ENCODE results near the gene PRLHR. TPM values are rescaled to one million over a fixed set of nuclear protein-coding genes. Genes with fewer than 3 reads are reported as not detected.

PRLHR gene
- total RNA-seq, 4 donors from 2014 or later: not detected

DNA sequence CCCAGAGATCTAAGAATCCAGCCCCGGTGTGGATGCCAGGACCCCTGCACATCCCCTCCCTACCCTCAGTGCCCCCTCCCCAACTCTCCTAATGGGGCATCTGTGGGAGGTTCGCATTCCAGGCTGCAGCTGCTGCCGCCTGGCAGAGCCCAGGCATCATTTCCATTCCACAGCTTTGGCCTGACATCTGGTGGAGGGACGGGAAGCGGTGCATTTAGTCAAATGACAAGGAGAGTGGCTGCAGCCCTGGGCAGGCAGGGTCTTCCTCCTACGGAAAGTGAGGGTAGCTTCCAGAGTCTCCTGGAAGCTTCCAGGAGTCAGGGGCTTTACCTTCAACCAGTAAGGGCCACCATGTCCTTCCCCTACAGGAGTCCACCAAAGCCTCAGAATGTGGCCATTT, 30.8 kb downstream of the PRLHR start:
- in situ Hi-C loops (cut with MboI; ENCODE audit: low sequenced_read_pairs in 4 of 4): loop anchor here (5.0 to 25.0 kb wide), 4 partner anchors 158 to 248 kb away; no protein-coding TSS in a partner anchor
- Histone ChIP-seq H3K4me1 (peaks cover 0 to 11% of the 10 kb centered on the region in 2 donors), H3K36me3 (no peaks in the 10 kb centered on the region), H3K9me3 (peaks cover 0 to 7% (median 0%) of the 10 kb centered on the region in 3 donors), H3K27me3 (no peaks in the 10 kb centered on the region), H3K4me3 (no peak overlapping the region), H3K27ac (no peak overlapping the region)
- intact Hi-C loops (cut with DNase I; ENCODE audit: low total_unique reads): no loop called here
- DNase-seq (no peak), ATAC-seq (no peak)
- no peak for TF ChIP-seq CTCF (IDR thresholded peaks at IDR 0.05 in 4 of 5, conservative IDR thresholded peaks at IDR 0.05 in 1 of 5)
- no peak for TF ChIP-seq POLR2A (IDR thresholded peaks at IDR 0.05)

GRCh38 chr10:118564114-118564513, 31.3 kb downstream of the PRLHR start:
- ATAC-seq (no peak), DNase-seq (no peak)
- H3K4me3 ChIP-seq: no peak overlapping the region
- H3K27ac ChIP-seq: no peak overlapping the region
- H3K4me1 ChIP-seq: peaks cover 0 to 9% of the 10 kb centered on the region in 2 donors
- H3K9me3 ChIP-seq: peaks cover 0 to 7% (median 0%) of the 10 kb centered on the region in 3 donors
- TF ChIP-seq CTCF (IDR thresholded peaks at IDR 0.05 in 4 of 5, conservative IDR thresholded peaks at IDR 0.05 in 1 of 5) (no peak), POLR2A (IDR thresholded peaks at IDR 0.05) (no peak)
- H3K27me3 ChIP-seq: no peaks in the 10 kb centered on the region
- no peaks in the 10 kb centered on the region for H3K36me3 ChIP-seq
- in situ Hi-C loops (cut with MboI; ENCODE audit: low sequenced_read_pairs in 4 of 4): loop anchor here in 2 of 4 donors (10.0 to 25.0 kb wide), 2 partner anchors 161 to 248 kb away; no protein-coding TSS in a partner anchor
- intact Hi-C loops (cut with DNase I; ENCODE audit: low total_unique reads): no loop called here

- no peaks in the 10 kb centered on the region for H3K27me3 ChIP-seq
- intact Hi-C loops (cut with DNase I; ENCODE audit: low total_unique reads): no loop called here
- ATAC-seq (no peak), DNase-seq (no peak)
- in situ Hi-C loops (cut with MboI; ENCODE audit: low sequenced_read_pairs in 4 of 4): loop anchor here in 2 of 4 donors (10.0 to 25.0 kb wide), 2 partner anchors 161 to 249 kb away; no protein-coding TSS in a partner anchor
- peaks cover 0 to 7% (median 0%) of the 10 kb centered on the region in 3 donors for H3K9me3 ChIP-seq
- no peaks in the 10 kb centered on the region for H3K36me3 ChIP-seq
- TF ChIP-seq POLR2A (IDR thresholded peaks at IDR 0.05): no peak
- TF ChIP-seq CTCF (IDR thresholded peaks at IDR 0.05 in 4 of 5, conservative IDR thresholded peaks at IDR 0.05 in 1 of 5): no peak
- H3K27ac ChIP-seq: no peak overlapping the region
- H3K4me3 ChIP-seq: no peak overlapping the region
- H3K4me1 ChIP-seq: peaks cover 0 to 6% of the 10 kb centered on the region in 2 donors
Measured at GRCh38 chr10:118563373-118563890, 32.0 kb downstream of the PRLHR start.

GRCh38 chr10:118562851-118563250, 32.6 kb downstream of the PRLHR start:
- DNase-seq: no peak
- TF ChIP-seq POLR2A (IDR thresholded peaks at IDR 0.05) (no peak), CTCF (IDR thresholded peaks at IDR 0.05 in 4 of 5, conservative IDR thresholded peaks at IDR 0.05 in 1 of 5) (no peak)
- ATAC-seq: no peak
- H3K4me1 ChIP-seq: peaks cover 0 to under 1% of the 10 kb centered on the region in 2 donors
- no peaks in the 10 kb centered on the region for H3K27me3 ChIP-seq
- H3K27ac ChIP-seq: no peak overlapping the region
- H3K4me3 ChIP-seq: peak overlapping the region in 1 of 4 donors; percentile 7
- in situ Hi-C loops (cut with MboI; ENCODE audit: low sequenced_read_pairs in 4 of 4) (loop anchor here in 2 of 4 donors (10.0 to 25.0 kb wide), 2 partner anchors 162 to 249 kb away; no protein-coding TSS in a partner anchor), intact Hi-C loops (cut with DNase I; ENCODE audit: low total_unique reads) (no loop called here)
- no peaks in the 10 kb centered on the region for H3K36me3 ChIP-seq
- H3K9me3 ChIP-seq: peaks cover 0 to 7% (median 0%) of the 10 kb centered on the region in 3 donors
